Measurements from ENCODE around the gene ARFGEF3. TPM values are rescaled to one million over a fixed set of nuclear protein-coding genes. Genes with fewer than 3 reads are reported as not detected.
"Not testable (repeated sequence)": the region's sequence is repeated elsewhere in the genome, so short reads cannot be mapped to it uniquely, and the experiment has no call there.

ARFGEF3 gene
- total and polyA plus RNA-seq, 2 donors (not counting 1 experiment from before 2014, with no cell fraction given), result not detected

- Histone ChIP-seq H2AFZ (ENCODE audit: insufficient read depth, low read depth, low read length, poor library complexity, severe bottlenecking) (no peak overlapping the region), H3K27me3 (replicated peaks in 1 of 4; ENCODE audit: control extremely low read depth in 1 of 4, control insufficient read depth in 3 of 4, insufficient read depth in 4 of 4, low read length in 3 of 4) (no peaks in the 10 kb centered on the region), H3K4me3 (ENCODE audit: control extremely low read depth in 1 of 5, extremely low read depth in 1 of 5, insufficient read depth in 1 of 5, low read depth in 2 of 5, low read length in 4 of 5) (no peak overlapping the region), H3K9me3 (ENCODE audit: control extremely low read depth in 1 of 3, control insufficient read depth in 2 of 3, insufficient read depth in 1 of 3, low read length in 2 of 3) (peaks cover 0 to 2% (median 0%) of the 10 kb centered on the region in 3 donors), H4K20me1 (ENCODE audit: control insufficient read depth, insufficient read depth, low read length, poor library complexity, severe bottlenecking) (no peaks in the 10 kb centered on the region), H3K27ac (ENCODE audit: low read length in 2 of 2) (no peak overlapping the region), H3K4me2 (replicated peaks; ENCODE audit: low read depth, low read length, poor library complexity, severe bottlenecking) (no peak overlapping the region), H3K36me3 (replicated peaks in 1 of 2; ENCODE audit: control extremely low read depth in 1 of 2, control insufficient read depth in 1 of 2, extremely low read depth in 1 of 2, insufficient read depth in 2 of 2, low read length in 1 of 2) (no peaks in the 10 kb centered on the region), H3K79me2 (ENCODE audit: control insufficient read depth, insufficient read depth, low read length) (no peaks in the 10 kb centered on the region), H3K4me1 (ENCODE audit: control insufficient read depth in 2 of 2, insufficient read depth in 2 of 2, low read length in 2 of 2) (no peaks in the 10 kb centered on the region), H3K9ac (ENCODE audit: low read length) (no peak overlapping the region)
- ChIA-PET CTCF (interaction anchor here (0.7 to 3.4 kb wide), 4 partner anchors 9 to 172 kb away, joined by 4 to 27 read pairs (median 6); partner anchors contain the start of gene HEBP2), POLR2A (no interaction called here)
- no peak overlapping the region for H3K27ac Mint-ChIP-seq
- DNase-seq (peak; percentile 47), ATAC-seq (ENCODE audit: low read depth) (no peak)
- H3K4me3 Mint-ChIP-seq, result no peak overlapping the region
- 79% methylated on average over 9 of the region's 11 CpGs for WGBS (ENCODE audit: insufficient coverage)
- H3K9me3 Mint-ChIP-seq (ENCODE audit: insufficient read depth), result no peaks in the 10 kb centered on the region
- intact Hi-C loops (cut with micrococcal nuclease), result loop anchor here (1.0 kb wide), 1 partner anchor 171 kb away; no protein-coding TSS in a partner anchor
- TF ChIP-seq CTCF (IDR thresholded peaks at IDR 0.05) (peak; percentile 62), EZH2 (IDR thresholded peaks at IDR 0.05; ENCODE audit: borderline replicate concordance, insufficient read depth, low read depth, low read length, poor library complexity, severe bottlenecking) (no peak)
- peaks cover 1% of the 10 kb centered on the region for H3K27me3 Mint-ChIP-seq
- H3K4me1 Mint-ChIP-seq, result no peaks in the 10 kb centered on the region
These were observed 125.6 kb downstream of the ARFGEF3 start for GRCh38 chr6:138287144-138287955.

- H3K4me1 Mint-ChIP-seq; H3K27me3 Mint-ChIP-seq; ATAC-seq (ENCODE audit: low read depth); H4K20me1 ChIP-seq (ENCODE audit: control insufficient read depth, insufficient read depth, low read length, poor library complexity, severe bottlenecking); H3K4me2 ChIP-seq (replicated peaks; ENCODE audit: low read depth, low read length, poor library complexity, severe bottlenecking); H3K27ac Mint-ChIP-seq; H3K9ac ChIP-seq (ENCODE audit: low read length); H3K4me3 ChIP-seq (ENCODE audit: control extremely low read depth in 1 of 5, extremely low read depth in 1 of 5, insufficient read depth in 1 of 5, low read depth in 2 of 5, low read length in 4 of 5); POLR2A ChIA-PET; H3K79me2 ChIP-seq (ENCODE audit: control insufficient read depth, insufficient read depth, low read length); H3K4me3 Mint-ChIP-seq; H3K9me3 Mint-ChIP-seq (ENCODE audit: insufficient read depth); H3K27me3 ChIP-seq (replicated peaks in 1 of 4; ENCODE audit: control extremely low read depth in 1 of 4, control insufficient read depth in 3 of 4, insufficient read depth in 4 of 4, low read length in 3 of 4); H3K36me3 ChIP-seq (replicated peaks in 1 of 2; ENCODE audit: control extremely low read depth in 1 of 2, control insufficient read depth in 1 of 2, extremely low read depth in 1 of 2, insufficient read depth in 2 of 2, low read length in 1 of 2); H3K4me1 ChIP-seq (ENCODE audit: control insufficient read depth in 2 of 2, insufficient read depth in 2 of 2, low read length in 2 of 2); DNase-seq; H3K9me3 ChIP-seq (ENCODE audit: control extremely low read depth in 1 of 3, control insufficient read depth in 2 of 3, insufficient read depth in 1 of 3, low read length in 2 of 3); H3K27ac ChIP-seq (ENCODE audit: low read length in 2 of 2); H2AFZ ChIP-seq (ENCODE audit: insufficient read depth, low read depth, low read length, poor library complexity, severe bottlenecking): not testable (repeated sequence)
- 94% methylated on average over 5 of the region's 6 CpGs for WGBS (ENCODE audit: insufficient coverage)
- intact Hi-C loops (cut with micrococcal nuclease), result loop anchor here (2.0 kb wide), 1 partner anchor 116 kb away; the partner anchor contains the start of gene HEBP2
- CTCF ChIA-PET, result interaction anchor here (1.3 to 3.4 kb wide), 3 partner anchors 11 to 173 kb away, joined by 5 to 27 read pairs (median 8); partner anchors contain the start of gene HEBP2
These were observed 126.8 kb downstream of the ARFGEF3 start for GRCh38 chr6:138288428-138289085.
